Measurements from ENCODE around the gene CLDN11. TPM values are rescaled to one million over a fixed set of nuclear protein-coding genes. Genes with fewer than 3 reads are reported as not detected.

CLDN11 gene
- total RNA-seq, 1 donor = 411 TPM

DNA sequence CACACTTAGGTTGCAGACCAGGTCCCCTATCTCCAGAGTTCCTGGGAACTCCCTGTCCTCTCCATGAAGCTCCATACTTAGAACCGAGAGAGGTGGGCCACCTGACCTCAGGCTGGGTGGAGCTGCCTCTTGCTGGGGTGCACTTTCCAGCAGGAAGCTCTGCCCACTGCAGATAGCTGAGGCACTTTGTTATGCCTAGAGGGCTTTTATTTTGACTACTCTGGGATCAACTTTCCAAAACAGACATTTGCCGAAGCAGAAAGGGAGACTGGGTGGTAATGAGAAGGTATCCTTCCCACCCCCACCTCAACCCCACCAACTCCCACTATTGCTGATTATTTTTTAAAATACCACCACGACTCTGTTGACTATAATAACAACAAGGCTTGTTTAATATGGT, 54.7 kb downstream of the CLDN11 start:
- TF ChIP-seq, protein P1, sequence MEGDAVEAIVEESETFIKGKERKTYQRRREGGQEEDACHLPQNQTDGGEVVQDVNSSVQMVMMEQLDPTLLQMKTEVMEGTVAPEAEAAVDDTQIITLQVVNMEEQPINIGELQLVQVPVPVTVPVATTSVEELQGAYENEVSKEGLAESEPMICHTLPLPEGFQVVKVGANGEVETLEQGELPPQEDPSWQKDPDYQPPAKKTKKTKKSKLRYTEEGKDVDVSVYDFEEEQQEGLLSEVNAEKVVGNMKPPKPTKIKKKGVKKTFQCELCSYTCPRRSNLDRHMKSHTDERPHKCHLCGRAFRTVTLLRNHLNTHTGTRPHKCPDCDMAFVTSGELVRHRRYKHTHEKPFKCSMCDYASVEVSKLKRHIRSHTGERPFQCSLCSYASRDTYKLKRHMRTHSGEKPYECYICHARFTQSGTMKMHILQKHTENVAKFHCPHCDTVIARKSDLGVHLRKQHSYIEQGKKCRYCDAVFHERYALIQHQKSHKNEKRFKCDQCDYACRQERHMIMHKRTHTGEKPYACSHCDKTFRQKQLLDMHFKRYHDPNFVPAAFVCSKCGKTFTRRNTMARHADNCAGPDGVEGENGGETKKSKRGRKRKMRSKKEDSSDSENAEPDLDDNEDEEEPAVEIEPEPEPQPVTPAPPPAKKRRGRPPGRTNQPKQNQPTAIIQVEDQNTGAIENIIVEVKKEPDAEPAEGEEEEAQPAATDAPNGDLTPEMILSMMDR (IDR thresholded peaks at IDR 0.05; ENCODE audit: insufficient read depth, low read depth, low read length) = no peak

DNA sequence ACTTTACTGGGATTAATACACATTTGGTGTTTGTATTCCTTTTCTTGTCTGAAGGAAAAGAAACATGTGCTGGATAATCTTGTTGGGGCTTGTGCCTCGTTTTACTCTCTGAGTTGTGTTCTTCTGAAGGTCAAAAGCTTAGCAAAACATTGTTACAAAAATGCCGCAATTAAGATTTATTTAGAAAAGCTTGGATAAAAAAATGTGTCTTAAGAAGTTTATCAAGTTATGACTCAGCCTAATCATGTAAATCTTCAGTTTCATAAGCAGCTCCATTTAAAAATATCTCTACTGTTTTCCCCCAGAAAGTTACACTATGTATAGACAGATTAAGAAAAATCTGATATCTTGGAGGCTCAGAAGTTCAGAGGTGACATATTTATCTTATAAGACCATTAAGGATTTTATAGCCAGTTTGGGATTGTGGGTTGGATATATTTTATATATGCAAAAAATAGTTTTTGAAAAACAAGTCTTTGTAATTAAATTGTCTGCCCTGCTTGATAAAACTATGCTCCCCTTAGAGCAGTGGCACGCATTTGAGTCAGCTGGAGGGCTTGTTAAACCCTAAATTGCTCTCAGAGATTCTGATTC, 56.5 kb downstream of the CLDN11 start:
- TF ChIP-seq, protein P1 (IDR thresholded peaks at IDR 0.05; ENCODE audit: insufficient read depth, low read depth, low read length) = no peak
- no peak overlapping the region for H3K4me3 ChIP-seq (ENCODE audit: low read depth, low read length)
- peak; percentile 80 for DNase-seq (ENCODE audit: low read depth)

More for the DNA sequence above, 54.7 kb downstream of the CLDN11 start:
- no peak for DNase-seq (ENCODE audit: low read depth)
- H3K4me3 ChIP-seq (ENCODE audit: low read depth, low read length) = no peak overlapping the region

DNA sequence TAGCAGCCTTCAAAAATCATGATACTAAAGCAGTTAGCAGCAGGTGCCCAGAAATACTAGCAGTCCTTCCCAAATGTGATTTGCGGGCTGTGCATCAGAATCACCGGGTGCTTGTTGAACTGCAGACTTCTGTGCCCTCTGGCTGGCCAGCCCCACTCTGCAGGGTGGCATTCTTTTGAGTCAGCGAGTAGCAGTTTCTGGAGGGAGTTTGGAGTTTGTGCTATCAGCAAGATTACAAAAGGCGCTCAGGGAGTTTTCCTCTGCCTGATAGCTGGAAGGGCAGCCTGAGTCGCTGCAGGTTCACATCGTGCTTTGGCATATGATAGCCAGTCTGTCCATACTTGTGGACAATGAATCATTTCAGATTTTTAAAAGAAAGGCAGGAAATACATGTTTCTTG, 57.6 kb downstream of the CLDN11 start:
- no peak overlapping the region for H3K4me3 ChIP-seq (ENCODE audit: low read depth, low read length)
- TF ChIP-seq, protein P1 (IDR thresholded peaks at IDR 0.05; ENCODE audit: insufficient read depth, low read depth, low read length) = no peak
- no peak for DNase-seq (ENCODE audit: low read depth)

DNA sequence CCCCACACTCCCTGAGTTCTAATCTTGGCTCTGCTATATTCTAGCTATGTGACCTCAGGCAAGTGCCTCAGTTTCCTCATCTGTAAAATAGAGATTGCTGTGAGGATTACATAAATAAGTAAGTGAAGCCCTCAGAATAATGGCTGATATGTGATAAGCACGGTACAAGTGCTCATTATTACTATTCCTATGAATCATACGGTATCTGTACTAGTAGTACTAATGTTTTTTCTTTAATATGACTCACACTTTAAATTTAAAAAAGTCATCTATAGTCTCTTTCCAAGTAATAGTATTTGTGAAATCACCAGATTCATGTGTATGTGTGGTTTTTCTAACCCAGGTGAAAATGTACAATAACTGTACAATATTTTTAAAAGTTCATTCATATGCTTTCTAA, 58.7 kb downstream of the CLDN11 start:
- no peak for DNase-seq (ENCODE audit: low read depth)
- TF ChIP-seq, protein P1 (IDR thresholded peaks at IDR 0.05; ENCODE audit: insufficient read depth, low read depth, low read length) = no peak
- H3K4me3 ChIP-seq (ENCODE audit: low read depth, low read length) = no peak overlapping the region

DNA sequence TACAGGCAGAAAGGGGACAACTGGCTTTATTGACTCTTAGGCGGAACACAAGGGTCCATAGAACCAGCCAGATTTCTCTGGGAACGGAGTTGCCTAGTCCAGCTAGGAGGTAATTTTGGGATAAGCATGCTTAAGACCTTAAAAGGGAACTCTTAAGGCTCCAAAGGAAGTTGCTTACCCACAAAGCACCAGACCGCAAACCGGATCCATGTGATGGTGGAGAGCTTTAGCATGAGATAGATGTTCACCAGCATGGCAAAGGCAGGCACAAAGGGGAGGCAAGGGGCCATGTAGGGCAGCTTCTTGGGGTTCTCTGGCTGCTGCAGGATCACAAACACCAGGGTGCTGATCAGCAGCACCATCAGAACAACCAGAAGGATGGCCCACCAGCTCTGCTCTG, 61.4 kb downstream of the CLDN11 start:
- no peak for DNase-seq (ENCODE audit: low read depth)
- TF ChIP-seq, protein P1 (IDR thresholded peaks at IDR 0.05; ENCODE audit: insufficient read depth, low read depth, low read length) = no peak
- H3K4me3 ChIP-seq (ENCODE audit: low read depth, low read length) = no peak overlapping the region

DNA sequence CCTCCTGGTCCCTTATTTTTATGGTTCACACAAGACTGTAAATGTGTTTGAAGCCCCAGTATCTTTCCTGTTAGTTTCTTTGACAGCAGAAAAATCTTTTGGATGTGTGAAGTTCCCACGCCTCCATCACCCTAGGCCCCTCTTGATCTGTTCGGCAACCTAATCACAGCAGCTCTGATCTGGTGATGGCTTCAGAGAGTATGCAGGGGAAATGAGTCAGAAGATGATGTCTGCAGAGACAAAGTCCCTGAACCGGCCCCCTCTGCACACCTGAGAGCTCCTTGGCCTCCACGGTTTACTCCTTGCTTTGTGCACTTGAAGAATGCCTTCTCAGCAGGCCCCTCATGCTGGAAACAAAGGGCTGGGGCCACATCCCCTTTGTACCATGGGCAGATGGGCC, 63.5 kb downstream of the CLDN11 start:
- DNase-seq (ENCODE audit: low read depth) = no peak
- no peak overlapping the region for H3K4me3 ChIP-seq (ENCODE audit: low read depth, low read length)
- TF ChIP-seq, protein P1 (IDR thresholded peaks at IDR 0.05; ENCODE audit: insufficient read depth, low read depth, low read length) = no peak

Measured in fibroblast of villous mesenchyme (primary cell).